IPS-20b (cell line): ENCODE data around the gene HPCAL1.

Experiments used
- H3K27ac ChIP-seq: one replicate; pipeline ENCODE4 v1.5.1; 2013; ENCODE audit warnings: low read length
- H3K27me3 ChIP-seq: 2 replicates; pipeline ENCODE4 v1.6.1; 2013; ENCODE audit warnings: mild to moderate bottlenecking, low read length, inconsistent platforms; ENCODE audit not compliant: insufficient read depth
- H3K36me3 ChIP-seq: 2 replicates; pipeline ENCODE4 v1.6.1; 2013; ENCODE audit warnings: low read depth, mild to moderate bottlenecking, inconsistent platforms, low read length, moderate library complexity; ENCODE audit not compliant: insufficient read depth
- H3K4me1 ChIP-seq: 2 replicates; pipeline ENCODE4 v1.6.1; 2013; ENCODE audit warnings: mild to moderate bottlenecking, control low read depth, inconsistent platforms, low read length, moderate library complexity; ENCODE audit not compliant: insufficient read depth
- H3K4me3 ChIP-seq: 2 replicates; pipeline ENCODE4 v1.5.1; 2013; ENCODE audit warnings: mild to moderate bottlenecking, low read length, inconsistent platforms
- H3K9ac ChIP-seq: 2 replicates; pipeline ENCODE4 v1.6.1; 2013; ENCODE audit warnings: low read depth, mild to moderate bottlenecking, inconsistent platforms, low read length, moderate library complexity
- H3K9me3 ChIP-seq: 2 replicates; pipeline ENCODE4 v1.6.1; 2013; ENCODE audit warnings: mild to moderate bottlenecking, low read depth, low read length, inconsistent platforms; ENCODE audit not compliant: insufficient read depth

Gene HPCAL1

DNA sequence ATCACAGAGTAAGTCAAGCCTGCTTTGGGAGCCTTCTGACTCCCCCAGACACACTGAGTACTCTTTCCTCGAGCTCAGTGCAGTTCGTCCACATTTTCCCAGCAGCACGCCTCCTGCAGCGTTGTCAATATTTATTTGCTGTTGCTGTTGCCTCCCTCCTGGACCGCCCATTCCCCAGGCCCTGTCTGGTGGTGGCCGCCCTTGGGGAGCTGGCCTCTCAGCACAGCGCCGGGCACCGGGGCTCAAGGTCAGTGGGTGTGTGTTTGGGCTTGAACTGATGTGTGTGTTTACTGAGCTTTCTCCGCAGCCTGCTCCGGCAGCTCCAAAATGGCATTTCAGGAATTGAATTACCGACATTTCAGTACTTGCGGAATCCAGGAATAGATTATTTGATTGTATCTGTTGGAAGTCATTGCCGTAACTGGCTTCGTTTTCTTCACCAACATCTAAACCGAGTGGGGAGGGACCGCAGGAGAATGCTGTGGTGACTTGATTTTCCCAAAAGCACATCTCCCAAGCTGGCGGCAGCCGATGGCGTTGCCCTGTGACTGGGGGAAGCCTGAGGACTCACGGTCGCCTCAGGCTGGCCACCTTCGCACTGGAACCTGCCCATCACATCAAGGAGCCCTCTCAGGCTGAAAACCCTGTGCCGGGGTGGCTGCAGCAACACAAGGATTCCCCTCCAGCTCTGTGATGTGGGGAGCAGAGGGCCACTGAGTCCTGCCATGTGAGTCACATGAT lies 66.0 kb downstream of the HPCAL1 start:
- H3K4me1 ChIP-seq, result no peaks in the 10 kb centered on the region
- no peak overlapping the region for H3K27ac ChIP-seq
- no peaks in the 10 kb centered on the region for H3K36me3 ChIP-seq
- H3K27me3 ChIP-seq, result no peaks in the 10 kb centered on the region
- H3K9me3 ChIP-seq, result no peaks in the 10 kb centered on the region
- H3K9ac ChIP-seq, result no peak overlapping the region
- no peak overlapping the region for H3K4me3 ChIP-seq

- H3K4me3 ChIP-seq, result no peak overlapping the region
These were observed 66.9 kb downstream of the HPCAL1 start for GRCh38 chr2:10369269-10370255.

GRCh38 chr2:10370390-10370789 lies 67.7 kb downstream of the HPCAL1 start:
- Histone ChIP-seq H3K27me3 (no peaks in the 10 kb centered on the region), H3K4me1 (peaks cover 2% of the 10 kb centered on the region; the same call in 1 of the 2 replicates), H3K36me3 (no peaks in the 10 kb centered on the region), H3K9me3 (no peaks in the 10 kb centered on the region), H3K9ac (no peak overlapping the region), H3K27ac (no peak overlapping the region), H3K4me3 (no peak overlapping the region)

More at GRCh38 chr2:10369269-10370255, 66.9 kb downstream of the HPCAL1 start:
- Histone ChIP-seq H3K27me3 (no peaks in the 10 kb centered on the region), H3K9ac (no peak overlapping the region), H3K9me3 (no peaks in the 10 kb centered on the region), H3K4me1 (no peaks in the 10 kb centered on the region), H3K27ac (no peak overlapping the region), H3K36me3 (no peaks in the 10 kb centered on the region)

GRCh38 chr2:10370895-10371294 lies 68.2 kb downstream of the HPCAL1 start:
- H3K4me3 ChIP-seq, result no peak overlapping the region
- no peaks in the 10 kb centered on the region for H3K9me3 ChIP-seq
- no peaks in the 10 kb centered on the region for H3K36me3 ChIP-seq
- H3K27me3 ChIP-seq, result no peaks in the 10 kb centered on the region
- peaks cover 6% of the 10 kb centered on the region; the same call in 1 of the 2 replicates for H3K4me1 ChIP-seq
- H3K9ac ChIP-seq, result no peak overlapping the region
- no peak overlapping the region for H3K27ac ChIP-seq

DNA sequence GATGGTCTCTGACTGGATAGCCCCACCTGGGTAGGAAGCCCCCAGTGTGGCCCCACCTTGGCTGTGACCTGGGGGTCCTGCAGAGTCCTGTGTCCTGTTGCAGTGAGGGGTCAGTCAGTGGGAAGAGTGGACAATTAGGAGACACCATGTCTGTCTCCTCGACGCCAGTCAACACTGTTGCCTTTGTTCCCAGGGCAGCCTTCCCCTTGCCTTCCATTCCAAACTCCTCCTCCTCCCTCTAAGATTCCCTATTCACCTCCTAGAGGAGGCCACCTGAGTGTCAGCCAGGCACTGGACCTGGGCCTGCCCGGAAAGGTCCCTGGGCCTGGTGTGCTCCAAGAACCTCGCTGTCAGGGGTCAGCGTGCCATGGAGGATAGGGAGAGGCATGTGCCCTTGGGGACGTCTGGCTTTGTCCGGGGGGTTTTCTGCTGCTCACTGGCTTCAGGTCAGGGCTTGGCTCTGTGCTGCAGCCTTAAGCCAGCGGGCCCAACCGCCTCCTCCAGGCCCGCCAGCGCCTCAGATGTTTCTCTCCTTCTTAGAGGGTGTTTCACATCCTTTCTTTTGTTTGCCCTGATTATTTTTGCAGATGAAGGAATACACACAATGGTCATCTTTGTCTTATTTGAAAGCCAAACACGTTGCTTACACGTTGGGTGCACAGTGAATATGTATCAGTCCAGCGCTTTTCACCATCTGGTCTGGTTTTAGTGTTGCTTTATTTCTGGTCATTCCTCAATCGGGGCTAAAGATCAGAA lies 68.9 kb downstream of the HPCAL1 start:
- no peaks in the 10 kb centered on the region for H3K27me3 ChIP-seq
- no peak overlapping the region for H3K9ac ChIP-seq
- no peak overlapping the region for H3K4me3 ChIP-seq
- no peak overlapping the region for H3K27ac ChIP-seq
- no peaks in the 10 kb centered on the region for H3K36me3 ChIP-seq
- H3K4me1 ChIP-seq, result peaks cover 8% of the 10 kb centered on the region; the same call in 1 of the 2 replicates
- no peaks in the 10 kb centered on the region for H3K9me3 ChIP-seq

DNA sequence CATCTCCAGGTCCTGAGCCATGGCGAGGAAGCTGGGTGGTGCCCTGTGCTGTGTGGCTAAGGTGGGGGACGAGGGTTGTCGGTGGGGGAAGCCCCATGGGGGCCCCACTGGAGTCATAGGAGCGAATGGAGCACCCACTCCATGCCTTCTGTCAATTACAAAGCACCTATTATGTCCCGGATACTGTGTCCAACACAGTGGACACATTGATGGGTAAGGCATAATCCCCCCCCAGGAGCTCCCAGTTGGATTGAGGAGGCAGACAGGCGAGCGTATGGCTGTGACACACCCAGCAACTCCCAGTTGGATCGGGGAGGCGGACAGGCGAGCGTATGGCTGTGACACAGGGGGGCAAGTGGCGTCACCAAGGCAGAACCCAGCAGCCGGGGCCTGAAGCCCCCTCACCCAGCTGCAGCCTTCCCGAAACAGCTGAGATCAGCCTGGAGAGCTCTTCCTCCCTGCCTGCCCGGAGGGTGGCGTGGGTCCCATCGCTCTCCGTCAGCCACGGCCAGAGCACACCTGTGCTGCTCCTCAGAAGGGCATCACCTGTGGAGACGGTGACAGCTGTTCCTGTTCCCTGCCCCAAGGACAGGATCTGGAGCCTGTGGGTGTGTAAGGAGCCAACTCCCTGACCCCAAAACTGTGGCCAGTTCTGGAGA lies 69.6 kb downstream of the HPCAL1 start:
- no peaks in the 10 kb centered on the region for H3K27me3 ChIP-seq
- no peak overlapping the region for H3K27ac ChIP-seq
- H3K36me3 ChIP-seq, result no peaks in the 10 kb centered on the region
- H3K9ac ChIP-seq, result no peak overlapping the region
- H3K9me3 ChIP-seq, result no peaks in the 10 kb centered on the region
- H3K4me1 ChIP-seq, result peaks cover 8% of the 10 kb centered on the region; the same call in 1 of the 2 replicates
- H3K4me3 ChIP-seq, result no peak overlapping the region

DNA sequence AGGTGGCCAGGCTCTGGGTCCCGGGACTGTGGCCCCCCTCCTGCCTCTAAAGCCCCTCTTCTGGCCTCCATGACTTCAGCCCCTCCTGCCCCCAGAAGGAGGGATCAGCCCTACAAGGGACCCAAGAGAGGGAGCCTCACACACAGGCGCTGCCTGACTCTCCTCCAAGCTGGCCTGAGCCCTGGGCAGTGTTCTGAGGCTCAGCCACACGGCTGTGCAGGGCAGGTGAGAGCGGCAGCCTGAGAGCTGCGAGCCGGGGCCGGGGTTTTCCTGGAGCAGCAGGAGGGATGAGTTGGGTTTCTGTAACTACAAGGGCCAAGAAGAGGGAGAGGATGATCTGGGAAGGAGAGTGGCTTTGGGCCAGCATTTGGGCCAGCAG lies 70.1 kb downstream of the HPCAL1 start:
- peaks cover 8% of the 10 kb centered on the region; the same call in 1 of the 2 replicates for H3K4me1 ChIP-seq
- H3K27me3 ChIP-seq, result no peaks in the 10 kb centered on the region
- H3K9me3 ChIP-seq, result no peaks in the 10 kb centered on the region
- no peak overlapping the region for H3K27ac ChIP-seq
- no peaks in the 10 kb centered on the region for H3K36me3 ChIP-seq
- H3K9ac ChIP-seq, result no peak overlapping the region
- H3K4me3 ChIP-seq, result no peak overlapping the region

- no peak overlapping the region for H3K4me3 ChIP-seq
- no peaks in the 10 kb centered on the region for H3K27me3 ChIP-seq
- no peak overlapping the region for H3K27ac ChIP-seq
- no peak overlapping the region for H3K9ac ChIP-seq
- H3K36me3 ChIP-seq, result no peaks in the 10 kb centered on the region
- H3K4me1 ChIP-seq, result peaks cover 8% of the 10 kb centered on the region; the same call in 1 of the 2 replicates
- H3K9me3 ChIP-seq, result no peaks in the 10 kb centered on the region
These were observed 71.2 kb downstream of the HPCAL1 start for GRCh38 chr2:10373931-10374330.

GRCh38 chr2:10374362-10374943 lies 71.7 kb downstream of the HPCAL1 start:
- no peak overlapping the region for H3K9ac ChIP-seq
- H3K27ac ChIP-seq, result no peak overlapping the region
- H3K4me3 ChIP-seq, result no peak overlapping the region
- no peaks in the 10 kb centered on the region for H3K36me3 ChIP-seq
- no peaks in the 10 kb centered on the region for H3K27me3 ChIP-seq
- H3K9me3 ChIP-seq, result no peaks in the 10 kb centered on the region
- H3K4me1 ChIP-seq, result peaks cover 8% of the 10 kb centered on the region; the same call in 1 of the 2 replicates

DNA sequence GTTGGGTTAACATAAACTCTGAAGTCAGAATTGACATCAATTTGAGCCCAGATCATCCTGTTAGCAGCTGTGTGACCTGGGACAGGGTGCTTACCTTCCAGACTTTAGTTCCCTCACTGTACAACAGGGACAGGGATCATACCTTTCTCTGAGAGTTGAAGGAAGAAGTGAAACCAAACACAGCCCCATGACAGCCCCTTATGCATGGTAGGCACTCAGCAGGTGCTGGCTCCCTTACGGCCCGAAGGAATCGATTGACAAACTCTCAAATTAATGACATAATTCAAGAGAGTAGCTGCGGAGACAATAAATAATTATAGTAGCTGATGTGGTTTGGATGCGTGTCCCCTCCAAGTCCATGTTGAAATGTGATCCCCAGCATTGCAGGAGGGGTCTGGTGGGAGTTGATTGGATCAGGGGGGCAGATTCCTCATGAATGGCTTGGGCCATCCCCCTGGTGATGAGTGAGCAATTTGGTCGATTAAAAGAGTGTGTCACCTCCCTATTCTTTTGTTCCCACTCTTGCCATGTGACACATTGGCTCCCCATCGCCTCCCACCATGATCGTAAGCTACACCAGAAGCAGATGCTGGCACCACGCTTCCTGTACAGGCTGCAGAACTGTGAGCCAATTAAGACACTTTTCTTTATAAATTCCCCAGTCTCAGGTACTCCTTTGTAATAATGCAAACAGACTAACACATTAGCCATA lies 73.0 kb downstream of the HPCAL1 start:
- Histone ChIP-seq H3K27me3 (no peaks in the 10 kb centered on the region), H3K9ac (no peak overlapping the region), H3K27ac (no peak overlapping the region), H3K9me3 (no peaks in the 10 kb centered on the region), H3K4me1 (peaks cover 8% of the 10 kb centered on the region; the same call in 1 of the 2 replicates), H3K36me3 (no peaks in the 10 kb centered on the region), H3K4me3 (no peak overlapping the region)
